TTC549 (cell line): ENCODE measurements around the gene ADAMTSL3.
"Not testable (repeated sequence)": the region's sequence is repeated elsewhere in the genome, so short reads cannot be mapped to it uniquely, and the experiment has no call there.

Source experiments
- FAIRE-seq: peaks from 2 replicates; lab custom pipeline; 2012; peaks lifted over from hg19 to GRCh38; lab: Jason Lieb, UNC

The ADAMTSL3 gene

GRCh38 chr15:84042434-84043056 is 388.6 kb downstream of the ADAMTSL3 start:
- FAIRE-seq: not testable (repeated sequence)

- FAIRE-seq: no peak
These were observed 392.2 kb downstream of the ADAMTSL3 start for GRCh38 chr15:84046064-84046637.

GRCh38 chr15:84049480-84049879 is 395.6 kb downstream of the ADAMTSL3 start:
- FAIRE-seq: not testable (repeated sequence)

GRCh38 chr15:84050076-84050475 is 396.2 kb downstream of the ADAMTSL3 start:
- no peak for FAIRE-seq

GRCh38 chr15:84051146-84051545 is 397.2 kb downstream of the ADAMTSL3 start:
- FAIRE-seq: not testable (repeated sequence)

GRCh38 chr15:84054544-84054943 is 400.6 kb downstream of the ADAMTSL3 start:
- FAIRE-seq: peak; percentile 83

GRCh38 chr15:84057714-84058331 is 403.9 kb downstream of the ADAMTSL3 start:
- no peak for FAIRE-seq

GRCh38 chr15:84063674-84064073 is 409.8 kb downstream of the ADAMTSL3 start:
- not testable (repeated sequence) for FAIRE-seq

GRCh38 chr15:84068674-84069073 is 414.8 kb downstream of the ADAMTSL3 start:
- not testable (repeated sequence) for FAIRE-seq

GRCh38 chr15:84078038-84078437 is 424.1 kb downstream of the ADAMTSL3 start:
- FAIRE-seq: not testable (repeated sequence)

- FAIRE-seq: not testable (repeated sequence)
These were observed 425.5 kb downstream of the ADAMTSL3 start for GRCh38 chr15:84079325-84079884.

GRCh38 chr15:84079885-84080777 is 426.2 kb downstream of the ADAMTSL3 start:
- FAIRE-seq: no peak

- FAIRE-seq: not testable (repeated sequence)
These were observed 426.8 kb downstream of the ADAMTSL3 start for GRCh38 chr15:84080778-84081084.

GRCh38 chr15:84081391-84082168 is 427.7 kb downstream of the ADAMTSL3 start:
- no peak for FAIRE-seq

GRCh38 chr15:84082739-84083138 is 428.8 kb downstream of the ADAMTSL3 start:
- no peak for FAIRE-seq

- not testable (repeated sequence) for FAIRE-seq
These were observed 432.1 kb downstream of the ADAMTSL3 start for GRCh38 chr15:84086071-84086470.
